Activated effector memory CD4-positive, alpha-beta T cell treated with anti-CD3 and anti-CD28 coated beads, Interleukin-2, amount 50 U/mL, for 16 hours (primary cell): ENCODE measurements around the gene TPSB2.
"Not testable (repeated sequence)": the region's sequence is repeated elsewhere in the genome, so short reads cannot be mapped to it uniquely, and the experiment has no call there.

ENCODE experiments used
- DNase-seq: peaks from one replicate; pipeline ENCODE4 v3.0.0-alpha.2; 2020

Gene TPSB2

GRCh38 chr16:1239575-1239974, 9.6 kb upstream of the TPSB2 start:
- not testable (repeated sequence) for DNase-seq

- not testable (repeated sequence) for DNase-seq
Observed at GRCh38 chr16:1238909-1239308, 8.9 kb upstream of the TPSB2 start.

GRCh38 chr16:1237990-1238389, 8.0 kb upstream of the TPSB2 start:
- DNase-seq, result no peak

GRCh38 chr16:1236659-1237058, 6.7 kb upstream of the TPSB2 start:
- DNase-seq, result not testable (repeated sequence)

- not testable (repeated sequence) for DNase-seq
Observed at GRCh38 chr16:1232049-1232748, 2.2 kb upstream of the TPSB2 start.

- not testable (repeated sequence) for DNase-seq
Observed at GRCh38 chr16:1231301-1231700, 1.3 kb upstream of the TPSB2 start.

- DNase-seq, result not testable (repeated sequence)
Observed at GRCh38 chr16:1230471-1231212, 658 bp upstream of the TPSB2 start.

- not testable (repeated sequence) for DNase-seq
Observed at GRCh38 chr16:1229476-1229875, 508 bp downstream of the TPSB2 start.

- DNase-seq, result not testable (repeated sequence)
Observed at GRCh38 chr16:1228227-1228626, 1.8 kb downstream of the TPSB2 start.

GRCh38 chr16:1226692-1227091, 3.3 kb downstream of the TPSB2 start:
- not testable (repeated sequence) for DNase-seq

- DNase-seq, result not testable (repeated sequence)
Observed at GRCh38 chr16:1225728-1226311, 4.2 kb downstream of the TPSB2 start.

GRCh38 chr16:1225051-1225451, 4.9 kb downstream of the TPSB2 start, which contains the start of gene TPSG1:
TSS of gene TPSG1 (minus strand) at chr16:1225268. CDS start at chr16:1225252, 16 bp downstream.
- DNase-seq, result no peak

GRCh38 chr16:1224558-1224957, 5.4 kb downstream of the TPSB2 start:
- DNase-seq, result no peak

GRCh38 chr16:1223355-1224214, 6.4 kb downstream of the TPSB2 start:
- DNase-seq, result no peak

GRCh38 chr16:1222553-1223354, 7.2 kb downstream of the TPSB2 start:
- no peak for DNase-seq

GRCh38 chr16:1221628-1222552, 8.1 kb downstream of the TPSB2 start:
- DNase-seq, result no peak

GRCh38 chr16:1220841-1221627, 8.9 kb downstream of the TPSB2 start:
- no peak for DNase-seq

GRCh38 chr16:1220098-1220728, 9.8 kb downstream of the TPSB2 start:
- no peak for DNase-seq

- DNase-seq, result no peak
Observed at GRCh38 chr16:1218930-1219611, 10.9 kb downstream of the TPSB2 start.
